GM12878 (cell line): ENCODE measurements around the gene PPP2R5C. TPM values are rescaled to one million over a fixed set of nuclear protein-coding genes. Genes with fewer than 3 reads are reported as not detected.

Experiments used
- ATAC-seq: fragments of 200-7000 bp; cut with Tn5 transposase; 3 replicates; pipeline ENCODE4 v1.9.1; 2020; ENCODE audit warnings: mild to moderate bottlenecking, moderate library complexity
- BruUV-seq: library from RNA; stranded (reverse); fragments of 400-500 nt; replicated peaks from 2 replicates; lab custom pipeline; 2021; lab: Mats Ljungman, UMichigan
- CTCF ChIA-PET: fragments of 300-600 bp; sonication (Branson Sonifier 250); formaldehyde crosslinking; extraction: SDS; loops from one replicate; lab custom pipeline; 2021; ENCODE audit warnings: inconsistent platforms; lab: Yijun Ruan, JAX
- POLR2A ChIA-PET: fragments of 350-600 bp; formaldehyde crosslinking; extraction: SDS; loops from one replicate; lab custom pipeline; 2021; ENCODE audit warnings: inconsistent platforms; lab: Charles Lee
- RAD21 ChIA-PET: fragments of 300-600 bp; sonication (Branson Sonifier 250); formaldehyde crosslinking; loops from one replicate; lab custom pipeline; 2023; ENCODE audit warnings: antibody characterized with exemption; ENCODE audit not compliant: unreplicated experiment; lab: Charles Lee
- SMC1A ChIA-PET: fragments of 300-600 bp; sonication (Branson Sonifier 250); formaldehyde crosslinking; loops from one replicate; lab custom pipeline; 2023; ENCODE audit not compliant: unreplicated experiment, uncharacterized antibody; lab: Charles Lee
- DNase-seq: peaks from one replicate; pipeline ENCODE4 v3.0.0-alpha.2; 2011; ENCODE audit warnings: low read depth, low spot score
- FAIRE-seq: peaks from 3 replicates; lab custom pipeline; 2011; peaks lifted over from hg19 to GRCh38; lab: Jason Lieb, UNC
- H2AFZ ChIP-seq: 2 replicates; pipeline ENCODE4 v1.6.0; 2011; ENCODE audit warnings: low read depth, low read length, control low read depth; ENCODE audit not compliant: control insufficient read depth
- H3K27ac ChIP-seq: 2 replicates; pipeline ENCODE4 v1.5.1; 2011; ENCODE audit warnings: control low read depth; ENCODE audit not compliant: control insufficient read depth, insufficient read depth
- H3K27me3 ChIP-seq, 2 experiments: replicated peaks in 1 of 2; 2 replicates each; pipeline versions ENCODE4 v1.6.0 to v1.6.1; 2011; ENCODE audit warnings: low read length in 1 of 2; ENCODE audit not compliant: control insufficient read depth in 2 of 2, insufficient read depth in 2 of 2
- H3K36me3 ChIP-seq, 2 experiments: 2 replicates each; pipeline ENCODE4 v1.5.1; 2011; ENCODE audit warnings: low read length in 1 of 2; ENCODE audit not compliant: control insufficient read depth in 2 of 2, insufficient read depth in 2 of 2
- H3K4me1 ChIP-seq: 2 replicates; pipeline ENCODE4 v1.6.1; 2011; ENCODE audit warnings: mild to moderate bottlenecking, low read length, moderate library complexity, mixed read lengths; ENCODE audit not compliant: control insufficient read depth, insufficient read depth
- H3K4me2 ChIP-seq: 2 replicates; pipeline ENCODE4 v1.6.0; 2011; ENCODE audit warnings: control low read depth; ENCODE audit not compliant: control insufficient read depth, insufficient read depth
- H3K4me3 ChIP-seq: fragments of 200-600 bp; sonication (generic); 2 replicates; pipeline ENCODE4 v1.5.1; 2016
- H3K79me2 ChIP-seq: 2 replicates; pipeline ENCODE4 v1.6.0; 2011; ENCODE audit warnings: low read length; ENCODE audit not compliant: control insufficient read depth, insufficient read depth
- H3K9ac ChIP-seq: 2 replicates; pipeline ENCODE4 v1.8.0; 2011; ENCODE audit warnings: low read length, control low read depth, mixed read lengths; ENCODE audit not compliant: control insufficient read depth, insufficient read depth
- H3K9me3 ChIP-seq: replicated peaks from 3 replicates; pipeline ENCODE4 v1.5.1; 2011; ENCODE audit warnings: mild to moderate bottlenecking, low read length; ENCODE audit not compliant: control insufficient read depth, insufficient read depth
- H4K20me1 ChIP-seq: 2 replicates; pipeline ENCODE4 v1.6.0; 2011; ENCODE audit not compliant: control insufficient read depth, insufficient read depth
- BACH1 ChIP-seq: fragments of 450-650 bp; IDR thresholded peaks from 2 replicates; pipeline ENCODE4 v1.6.1; 2017; ENCODE audit warnings: mild to moderate bottlenecking, borderline replicate concordance
- GABPA ChIP-seq: IDR thresholded peaks from 2 replicates; pipeline ENCODE4 v1.6.1; 2014; ENCODE audit warnings: antibody characterized with exemption, low read depth, mild to moderate bottlenecking, inconsistent platforms
- HDAC2 ChIP-seq: fragments of 200-600 bp; sonication (generic); IDR thresholded peaks from 2 replicates; pipeline ENCODE4 v1.6.1; 2017
- MEF2B ChIP-seq: fragments of 450-650 bp; IDR thresholded peaks from 2 replicates; pipeline ENCODE4 v1.6.1; 2018; ENCODE audit warnings: mild to moderate bottlenecking, moderate library complexity; ENCODE audit not compliant: partially characterized antibody, poor library complexity, severe bottlenecking
- RFX5 ChIP-seq: IDR thresholded peaks from 2 replicates; pipeline ENCODE4 v1.6.1; 2011; ENCODE audit warnings: low read depth, low read length, improper control_type of control experiment
- RUNX3 ChIP-seq: IDR thresholded peaks from 2 replicates; pipeline ENCODE4 v1.6.1; 2012; ENCODE audit warnings: low read length, inconsistent platforms
- SMAD5 ChIP-seq: IDR thresholded peaks from 2 replicates; pipeline ENCODE4 v1.6.1; 2016; ENCODE audit warnings: antibody characterized with exemption, low read depth
- ZNF207 ChIP-seq: fragments of 450-650 bp; IDR thresholded peaks from 2 replicates; pipeline ENCODE4 v1.6.1; 2014; ENCODE audit warnings: antibody characterized with exemption, mild to moderate bottlenecking, borderline replicate concordance
- ZNF217 ChIP-seq: fragments of 450-650 bp; IDR thresholded peaks from 2 replicates; pipeline ENCODE4 v1.6.1; 2017; ENCODE audit warnings: antibody characterized with exemption, mild to moderate bottlenecking
- WGBS: methylation state at CpG from one replicate; pipeline ENCODE4 v1.1.6; 2016; ENCODE audit warnings: low lambda C conversion rate; ENCODE audit not compliant: insufficient replicate concordance, insufficient coverage; ENCODE audit errors: missing lambda C conversion rate; 5-methylcytosine and 5-hydroxymethylcytosine counted together
- in situ Hi-C: fragments of 300-500 bp; cut with MboI; formaldehyde crosslinking; loops from 9 replicates; pipeline ENCODE4 v1.14.3; 2018; ENCODE audit warnings: mixed read lengths
- intact Hi-C: fragments of 100-400 bp; cut with micrococcal nuclease; formaldehyde crosslinking; loops from one replicate; pipeline ENCODE4 v1.14.2; 2022; ENCODE audit not compliant: unreplicated experiment
- polyA plus RNA-seq, 11 experiments: library from polyadenylated mRNA; depleted of rRNA in 4 of 11; unstranded in 6 of 11; stranded (reverse) in 5 of 11; fragments of >200 nt; fragmentation: Nextera tagmentation in 4 of 11; fragmentation: Illumina TruSeq in 1 of 11; extraction: Ambion mirVana in 4 of 11; extraction: Trizol in 1 of 11; gene quantifications; 1 replicate in 1 of 11; 2 replicates in 10 of 11; pipeline versions ENCODE4 v1.2.1 to v1.2.3, GENCODE V29; 2011 to 2016; ENCODE audit warnings: inconsistent platforms in 2 of 11, missing spikeins in 2 of 11, low read depth in 1 of 11
- total RNA-seq, 4 experiments: library from RNA; depleted of rRNA in 3 of 4; stranded (reverse); fragments of >200 nt in 3 of 4; fragmentation: Illumina TruSeq in 1 of 4; extraction: Trizol in 1 of 4; gene quantifications; 2 replicates each; pipeline versions ENCODE4 v1.2.1 to v1.2.3, GENCODE V29; 2013 to 2021

Gene PPP2R5C
- total and polyA plus RNA-seq, 10 of the 15 experiments (the other 5 are each of a cell fraction or from before 2014, with no cell fraction given) = 106 to 199 (median 144) TPM

DNA sequence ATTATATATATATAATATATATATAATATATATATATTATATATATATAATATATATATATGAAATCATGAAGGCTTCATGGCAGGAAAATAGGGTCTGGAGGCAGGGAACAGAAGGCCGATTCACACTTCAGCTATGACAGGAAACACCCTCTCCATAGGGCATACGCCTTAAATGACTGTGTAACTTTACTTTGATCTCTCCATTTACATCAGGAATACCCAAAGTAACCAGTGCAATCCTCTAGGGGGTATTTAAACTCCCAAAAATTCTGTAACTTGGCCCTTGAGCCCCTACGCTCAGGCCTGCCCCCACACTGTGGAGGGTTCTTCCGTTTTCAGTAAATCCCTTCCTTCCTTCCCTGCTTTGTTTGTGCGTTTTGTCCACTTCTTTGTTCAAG, 40.4 kb upstream of the PPP2R5C start:
- Histone ChIP-seq H3K36me3 (no peaks in the 10 kb centered on the region), H3K79me2 (no peaks in the 10 kb centered on the region), H3K27ac (no peak overlapping the region), H3K27me3 (no peaks in the 10 kb centered on the region; a peak in 1 of 4 replicates), H3K4me1 (no peaks in the 10 kb centered on the region), H3K9me3 (no peaks in the 10 kb centered on the region; the same call in 2 of the 3 replicates), H2AFZ (no peak overlapping the region), H3K4me2 (no peak overlapping the region), H3K4me3 (no peak overlapping the region), H3K9ac (no peak overlapping the region), H4K20me1 (no peaks in the 10 kb centered on the region)
- intact Hi-C loops = no loop called here
- ChIA-PET CTCF (interaction anchor here (0.9 to 1.5 kb wide), 2 partner anchors 14 to 50 kb away, joined by 3 to 4 read pairs; no protein-coding TSS in a partner anchor), RAD21 (no interaction called here), POLR2A (no interaction called here), SMC1A (interaction anchor here (1.3 to 1.5 kb wide), 2 partner anchors 10 to 14 kb away, joined by 4 to 5 read pairs; no protein-coding TSS in a partner anchor)
- DNase-seq (no peak), FAIRE-seq (no peak), ATAC-seq (no peak)
- in situ Hi-C loops = no loop called here
- no peak for TF ChIP-seq MEF2B
- TF ChIP-seq ZNF207 = no peak
- TF ChIP-seq SMAD5 = no peak
- TF ChIP-seq RFX5 = no peak
- TF ChIP-seq ZNF217 = no peak
- no peak for TF ChIP-seq GABPA
- no peak for TF ChIP-seq RUNX3
- TF ChIP-seq BACH1 = no peak
- no peak for TF ChIP-seq HDAC2
- 78% methylated on average over 5 of the region's 5 CpGs for WGBS
- no TSS peak for BruUV-seq
